HL-60/S4 (cell line): ENCODE measurements around the gene E2F2.
"Not testable (repeated sequence)": the region's sequence is repeated elsewhere in the genome, so short reads cannot be mapped to it uniquely, and the experiment has no call there.

ENCODE experiments used
- in situ Hi-C: fragments of 300-500 bp; cut with MboI; formaldehyde crosslinking; loops from 2 replicates; pipeline ENCODE4 v1.14.3; 2022; ENCODE audit warnings: low sequenced_read_pairs

The E2F2 gene

DNA sequence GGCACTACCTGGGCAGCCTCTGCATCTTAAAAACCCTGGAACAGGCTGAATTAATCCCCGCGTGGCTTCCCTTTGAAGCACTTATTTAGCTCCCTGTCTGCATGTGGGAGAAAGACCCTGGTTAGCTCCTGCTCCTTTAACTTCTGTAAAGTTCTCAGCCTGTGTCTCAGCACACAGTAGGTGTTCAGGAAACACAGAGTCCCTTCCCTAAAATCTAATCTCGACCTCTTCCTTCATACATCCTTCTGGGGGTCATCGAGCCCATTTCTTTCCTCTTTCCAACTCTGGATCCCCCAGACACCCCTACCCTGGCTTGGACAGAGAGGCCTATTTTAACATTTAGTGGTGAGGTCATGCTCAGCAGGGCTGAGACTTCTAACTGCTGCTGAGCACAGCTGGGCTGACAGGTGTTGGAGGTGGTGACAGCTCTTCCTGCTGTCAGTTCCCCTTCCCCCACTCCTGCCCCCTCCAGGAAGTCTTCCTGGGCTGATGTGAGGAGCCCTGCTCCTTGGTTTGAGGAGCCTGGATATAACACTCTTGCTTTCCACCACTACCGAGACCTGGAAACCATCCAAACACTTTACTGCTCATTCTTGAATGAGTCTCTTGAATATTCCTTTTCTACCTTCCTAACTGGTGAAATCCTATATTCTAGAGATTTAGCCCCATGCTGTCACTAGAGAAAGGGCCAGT, 5.3 kb downstream of the E2F2 start:
- in situ Hi-C loops = no loop called here

DNA sequence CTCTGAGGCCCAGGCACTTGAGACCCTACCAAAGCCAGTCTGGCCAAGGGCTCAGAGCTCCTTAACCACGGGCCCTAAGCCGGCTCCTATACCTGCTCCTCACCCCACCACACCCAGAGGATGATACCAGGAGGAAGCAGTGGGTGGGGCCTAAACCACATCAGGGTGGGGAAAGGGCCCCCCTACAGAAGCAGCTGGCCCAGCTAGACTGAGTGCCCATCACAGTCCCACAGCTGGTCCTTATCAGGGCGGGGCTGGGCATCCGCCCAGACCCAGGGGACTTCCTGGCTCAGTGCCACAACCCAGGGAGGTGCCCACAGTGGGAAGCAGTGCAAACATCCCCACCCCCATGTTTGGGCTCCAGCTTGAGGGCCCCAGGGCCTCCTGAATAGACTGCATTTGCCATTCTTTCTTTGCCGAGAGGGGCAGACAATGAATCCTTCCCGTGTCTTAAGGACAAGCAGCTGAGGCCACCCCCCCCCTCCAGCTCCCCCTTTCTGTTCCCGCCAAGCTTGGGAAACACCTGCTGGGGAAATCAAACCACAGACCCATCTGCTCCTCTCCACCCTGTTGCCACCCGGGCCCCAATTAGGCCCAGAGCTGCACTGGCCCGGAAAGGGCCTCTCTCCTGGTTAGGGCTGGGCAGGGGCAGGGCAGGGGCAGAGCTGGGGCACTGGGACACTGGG, 6.2 kb downstream of the E2F2 start:
- in situ Hi-C loops = no loop called here

DNA sequence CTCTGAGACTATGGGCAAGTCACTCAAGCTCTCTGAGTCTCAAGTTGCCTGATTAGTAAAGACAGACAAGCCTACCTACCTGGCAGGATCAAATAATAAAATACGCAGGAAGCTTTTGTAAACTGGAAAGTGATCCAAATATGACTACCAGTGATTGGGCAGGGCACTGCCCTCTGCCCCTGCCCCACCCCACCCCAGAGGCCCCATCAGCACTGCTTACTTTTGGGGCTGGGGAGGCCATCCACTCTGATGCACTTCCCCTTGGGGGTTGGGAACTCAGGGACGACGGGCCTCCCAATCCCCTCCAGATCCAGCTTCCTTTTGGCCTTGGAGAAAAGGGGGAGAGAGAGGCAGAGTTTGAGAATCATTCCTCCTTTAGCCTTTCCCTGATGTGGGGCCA, 6.9 kb downstream of the E2F2 start:
- in situ Hi-C loops = no loop called here

DNA sequence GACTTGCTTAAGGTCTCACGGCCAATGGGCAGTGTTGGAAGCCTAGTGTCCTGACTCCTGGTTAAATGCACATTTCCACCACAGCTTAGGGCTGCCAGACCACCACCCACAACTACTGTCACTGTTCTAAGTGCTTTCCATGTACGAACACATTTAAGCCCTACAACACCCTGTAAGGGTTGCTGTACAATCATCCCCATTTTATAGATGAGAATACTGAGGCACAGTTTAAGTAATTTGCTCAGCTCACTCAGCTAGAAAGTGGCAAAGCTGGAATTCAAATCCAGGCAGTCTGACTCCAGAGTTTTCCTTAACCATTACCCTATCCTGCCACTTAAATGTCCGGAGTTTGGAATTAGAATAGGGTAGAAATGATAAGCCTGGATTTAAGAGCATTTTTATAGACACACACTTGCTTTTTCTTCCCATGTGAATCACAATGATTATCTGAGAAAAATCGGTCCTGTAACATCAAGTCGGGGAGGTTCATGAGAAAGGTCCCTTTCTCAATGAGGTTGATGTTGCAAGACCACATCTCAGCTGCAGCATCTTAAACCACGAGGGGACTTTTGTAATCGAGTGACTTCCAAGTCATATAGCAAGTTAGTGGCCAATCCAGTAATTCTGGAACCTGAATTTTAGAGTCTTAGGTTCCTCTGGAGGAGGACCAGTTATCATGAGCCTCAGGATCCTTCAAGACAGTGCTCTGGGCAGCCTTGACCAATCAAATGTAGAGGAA, 8.6 kb downstream of the E2F2 start:
- in situ Hi-C loops = no loop called here

DNA sequence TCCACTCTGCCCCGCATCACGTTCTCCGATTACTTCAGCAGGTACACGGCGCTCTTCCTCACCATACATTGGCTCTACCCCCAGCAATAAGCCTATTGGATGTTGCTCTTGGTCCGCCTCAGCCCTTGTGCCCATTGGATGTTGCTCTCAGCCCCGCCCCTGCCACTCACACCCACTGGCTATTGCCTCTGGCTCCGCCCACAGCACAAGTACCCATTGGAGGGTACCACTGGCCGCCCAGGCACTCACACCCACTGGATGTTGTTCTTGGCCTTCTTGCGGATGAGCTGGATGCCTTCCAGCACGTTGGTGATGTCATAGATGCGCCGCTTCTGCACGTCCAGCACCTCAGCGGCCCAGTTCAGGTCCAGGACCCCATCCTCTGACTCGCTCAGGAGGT, 9.4 kb downstream of the E2F2 start:
- in situ Hi-C loops = no loop called here

DNA sequence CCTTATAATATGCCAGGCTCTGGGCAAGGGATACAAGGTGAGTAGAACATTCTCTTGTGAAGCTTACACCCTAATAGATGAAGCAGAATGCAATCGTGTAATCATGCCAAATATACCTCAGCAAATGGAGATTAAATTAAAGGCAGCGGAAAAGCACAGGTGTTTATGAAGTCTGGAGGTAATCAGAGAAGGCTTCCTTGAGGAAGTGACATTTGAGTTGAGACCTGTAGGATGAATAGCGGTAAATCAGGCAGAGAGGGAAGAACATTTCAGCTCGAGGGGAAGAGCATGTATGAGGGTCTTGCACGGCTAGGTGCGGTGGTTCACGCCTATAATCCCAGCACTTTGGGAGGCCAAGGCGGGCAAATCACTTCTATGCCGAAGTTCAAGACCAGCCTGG, 13.5 kb downstream of the E2F2 start:
- in situ Hi-C loops = no loop called here

DNA sequence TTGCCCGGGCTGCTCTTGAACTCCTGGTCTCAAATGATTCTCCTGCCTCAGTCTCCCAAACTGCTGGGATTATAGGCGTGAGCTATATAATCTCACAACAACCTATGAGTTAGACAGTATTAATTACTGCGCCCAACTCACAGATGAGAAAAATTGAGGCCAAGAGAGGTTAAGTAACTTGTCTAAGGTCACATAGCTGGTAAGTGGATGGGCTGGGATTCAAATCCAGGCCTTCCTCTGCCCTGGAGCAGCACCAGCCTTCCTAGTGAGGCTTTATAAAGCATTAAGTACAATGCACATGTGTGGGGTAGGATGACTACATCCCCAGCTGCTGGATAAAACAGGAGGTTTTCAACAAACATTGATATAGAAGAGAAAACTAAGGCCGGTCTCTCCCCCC, 15.1 kb downstream of the E2F2 start:
- in situ Hi-C loops = no loop called here

DNA sequence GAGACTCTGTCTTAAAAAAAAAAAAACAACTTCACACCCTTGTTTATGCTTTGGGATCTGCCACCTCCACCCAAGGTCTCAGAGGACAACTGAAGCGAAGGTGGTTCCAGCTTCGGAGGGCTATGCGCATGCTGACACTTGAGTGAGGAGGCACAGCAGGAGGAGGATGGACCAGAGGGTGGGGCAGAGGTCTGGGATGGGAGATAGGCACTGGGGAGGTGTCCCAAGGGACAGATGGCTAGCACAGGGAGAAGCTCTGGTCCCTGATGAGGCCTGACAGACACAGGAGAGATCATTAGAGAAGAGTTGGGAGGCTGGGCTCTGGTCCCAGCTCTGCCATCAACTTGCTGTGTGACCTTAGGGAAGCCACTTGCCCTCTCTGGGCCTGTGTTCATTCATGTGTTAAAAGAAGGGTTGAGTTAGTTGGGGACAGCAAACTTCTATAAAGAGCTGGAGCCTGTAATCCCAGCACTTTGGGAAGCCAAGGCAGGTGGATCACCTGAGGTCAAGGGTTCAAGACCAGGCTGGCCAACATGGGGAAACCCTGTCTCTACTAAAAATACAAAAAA, 16.8 kb downstream of the E2F2 start:
- in situ Hi-C loops = no loop called here

DNA sequence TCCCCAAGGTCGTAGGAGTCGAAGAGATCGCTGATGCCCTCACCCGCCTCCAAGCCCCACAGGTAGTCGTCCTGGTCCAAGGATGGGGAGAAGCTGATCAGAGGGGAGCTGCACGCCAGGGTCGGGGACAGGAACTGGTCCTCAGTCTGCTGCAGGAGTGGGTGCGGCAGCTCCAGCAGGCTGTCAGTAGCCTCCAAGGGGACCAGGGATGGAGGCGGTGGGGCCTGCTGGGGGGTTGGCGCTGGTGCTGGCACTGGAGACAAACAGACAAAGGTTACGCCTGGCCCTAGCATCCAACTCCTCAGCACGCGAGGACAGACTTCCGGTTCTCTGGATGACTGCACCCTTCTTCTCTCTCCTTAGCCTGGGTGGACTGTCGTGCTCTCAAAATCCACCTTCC, 21.1 kb downstream of the E2F2 start:
- in situ Hi-C loops = no loop called here

DNA sequence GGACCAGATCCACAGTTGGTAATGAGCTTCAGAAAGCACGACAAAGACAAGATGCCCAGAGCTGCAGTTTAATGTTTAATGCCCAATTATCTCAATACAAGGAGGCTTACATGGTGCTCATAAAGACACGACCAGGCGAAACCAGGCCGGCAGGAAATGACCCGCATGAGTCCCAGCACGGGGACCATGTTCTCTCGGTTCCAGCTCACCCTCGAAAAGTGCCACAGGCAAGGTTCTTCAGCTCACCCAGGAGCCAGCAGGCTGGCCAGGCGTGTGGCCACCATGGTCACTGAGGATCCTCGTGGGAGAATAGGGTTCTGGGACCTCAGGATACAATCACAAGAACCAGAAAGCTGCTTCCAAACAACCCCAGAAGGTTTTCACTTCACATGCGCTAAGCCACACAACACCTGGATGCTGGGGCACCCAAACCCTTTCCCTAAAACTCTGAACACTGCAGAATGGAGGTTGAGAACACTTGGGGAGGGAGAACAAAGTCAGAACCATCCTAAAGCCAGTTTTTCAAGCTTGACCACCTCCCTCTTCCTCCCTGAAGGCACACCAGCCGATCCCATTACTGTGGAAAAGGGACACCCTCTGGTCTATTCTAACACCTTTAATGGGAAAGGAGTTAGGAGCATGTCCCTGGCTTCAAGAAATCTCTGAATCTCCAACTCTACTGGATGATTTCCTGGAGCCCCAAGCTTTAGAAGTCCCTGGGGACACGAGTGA, 24.5 kb downstream of the E2F2 start:
- in situ Hi-C loops = no loop called here

DNA sequence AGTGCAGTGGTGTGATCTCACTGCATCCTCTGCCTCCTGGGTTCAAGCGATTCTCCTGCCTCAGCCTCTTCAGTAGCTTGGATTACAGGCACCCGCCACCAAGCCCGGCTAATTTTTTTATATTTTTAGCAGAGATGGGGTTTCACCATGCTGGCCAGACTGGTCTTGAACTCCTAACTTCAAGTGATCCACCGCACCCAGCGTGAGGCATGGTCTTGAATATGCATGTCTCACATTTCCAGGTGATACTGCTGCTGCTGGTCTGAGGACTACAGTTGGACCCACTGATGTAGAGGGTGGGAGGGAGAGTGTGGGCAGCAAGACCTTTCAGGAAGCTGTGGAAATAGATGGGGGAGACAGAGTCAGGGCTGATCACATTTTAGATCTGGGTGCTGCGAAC, 25.2 kb downstream of the E2F2 start:
- in situ Hi-C loops = no loop called here

DNA sequence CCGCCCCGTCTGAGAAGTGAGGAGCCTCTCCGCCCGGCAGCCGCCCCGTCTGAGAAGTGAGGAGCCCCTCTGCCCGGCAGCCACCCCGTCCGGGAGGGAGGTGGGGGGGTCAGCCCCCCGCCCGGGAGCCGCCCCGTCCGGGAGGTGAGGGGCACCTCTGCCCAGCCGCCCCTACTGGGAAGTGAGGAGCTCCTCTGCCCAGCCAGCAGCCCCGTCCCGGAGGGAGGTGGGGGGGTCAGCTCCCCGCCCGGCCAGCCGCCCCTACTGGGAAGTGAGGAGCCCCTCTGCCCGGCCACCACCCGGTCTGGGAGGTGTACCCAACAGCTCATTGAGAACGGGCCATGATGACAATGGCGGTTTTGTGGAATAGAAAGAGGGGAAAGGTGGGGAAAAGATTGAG, 26.9 kb downstream of the E2F2 start:
- in situ Hi-C loops = not testable (repeated sequence)

DNA sequence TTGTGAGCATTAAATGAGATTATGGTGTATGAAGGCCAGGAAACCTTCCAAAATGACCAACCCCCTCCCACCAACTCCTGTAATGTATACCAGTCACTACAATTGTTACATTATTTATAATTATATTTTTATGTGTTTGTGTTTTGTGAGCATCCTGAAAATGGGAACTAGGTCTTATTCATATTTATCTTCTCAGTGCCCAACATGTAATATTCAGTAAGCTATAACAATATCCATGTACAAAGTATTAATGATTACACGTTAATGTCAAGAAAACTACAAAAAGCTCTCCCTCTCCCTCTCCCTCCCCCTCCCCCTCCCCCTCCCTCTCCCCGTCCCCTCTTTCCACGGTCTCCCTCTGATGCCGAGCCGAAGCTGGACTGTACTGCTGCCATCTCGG, 28.1 kb downstream of the E2F2 start:
- in situ Hi-C loops = no loop called here

DNA sequence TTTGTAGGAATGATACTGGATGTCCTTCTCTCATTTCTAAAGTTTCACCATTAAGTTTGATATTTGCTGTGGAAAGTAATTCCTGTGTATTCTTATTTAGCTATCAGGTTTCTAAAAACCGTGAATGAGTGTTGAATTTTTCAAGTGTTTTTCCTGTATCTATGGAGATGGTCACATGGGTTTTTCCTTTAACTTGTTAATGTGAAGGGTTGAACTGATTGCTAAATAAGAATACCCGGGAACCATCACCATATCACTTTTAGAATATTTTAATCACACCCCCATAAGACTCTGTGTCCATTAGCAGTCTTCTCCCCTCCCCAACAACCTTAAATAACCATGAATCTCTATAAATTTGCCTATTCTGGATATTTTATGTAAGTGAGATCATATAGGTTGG, 30.6 kb downstream of the E2F2 start:
- in situ Hi-C loops = no loop called here

DNA sequence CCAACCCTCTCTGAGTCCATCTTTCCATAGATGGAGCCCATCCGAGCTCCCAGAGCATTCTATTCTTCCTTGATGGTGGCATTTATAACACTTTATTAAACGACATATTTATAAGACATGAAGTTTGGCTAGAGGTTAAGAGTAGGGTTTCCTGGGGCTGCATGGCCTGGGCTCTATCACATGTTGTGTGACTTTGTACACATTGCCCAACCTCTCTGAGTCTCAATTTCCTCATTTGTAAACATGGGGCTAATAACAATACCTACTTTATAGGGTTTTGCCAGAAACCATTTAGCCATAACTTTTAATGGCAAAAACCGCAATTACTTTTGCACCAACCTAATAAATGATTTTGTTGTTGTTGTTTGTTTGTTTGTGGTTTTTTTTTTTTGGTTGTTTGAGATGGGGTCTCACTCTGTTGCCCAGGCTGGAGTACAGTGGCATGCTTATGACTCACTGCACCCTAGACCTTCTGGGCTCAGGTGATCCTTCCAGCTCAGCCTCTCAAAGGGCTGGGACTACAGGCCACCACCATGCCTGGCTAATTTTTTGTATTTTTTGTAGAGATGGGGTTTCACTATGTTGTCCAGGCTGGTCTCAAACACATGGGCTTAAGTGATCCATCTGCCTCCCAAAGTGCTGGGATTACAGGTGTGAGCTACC, 33.1 kb downstream of the E2F2 start:
- in situ Hi-C loops = loop anchor here (5.0 kb wide), 1 partner anchor 44 kb away; no protein-coding TSS in a partner anchor

DNA sequence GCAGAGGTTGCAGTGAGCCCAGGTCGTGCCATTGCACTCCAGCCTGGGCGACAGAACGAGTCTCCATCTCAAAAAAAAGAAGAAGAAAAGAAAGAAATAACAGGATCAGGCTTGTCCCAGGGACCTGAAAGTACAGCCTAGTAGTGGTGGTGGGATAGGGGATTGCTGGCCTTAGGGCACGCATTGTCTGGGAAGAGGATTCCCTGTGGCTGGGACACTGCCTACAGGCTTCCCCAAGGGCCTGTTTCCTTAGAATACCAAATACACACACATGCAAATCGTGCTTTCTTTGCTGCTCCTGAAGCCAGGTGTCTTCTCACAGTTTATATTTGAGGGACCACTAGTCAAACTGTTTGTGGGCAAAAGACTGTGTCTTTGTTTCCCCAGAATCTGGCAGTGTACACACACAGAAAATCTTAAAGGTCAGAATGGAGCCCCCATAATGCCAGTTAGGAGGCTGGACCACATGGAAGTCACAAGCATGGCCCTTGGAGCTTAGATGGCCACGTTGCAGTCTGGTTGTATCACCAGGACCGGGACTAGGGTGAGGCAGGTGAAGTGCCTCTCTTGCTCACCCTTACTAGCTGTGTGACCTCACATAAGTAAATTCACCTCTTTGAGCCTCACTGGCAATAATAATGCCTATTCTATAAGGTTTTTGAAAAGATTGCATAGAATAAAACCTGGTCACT, 34.4 kb downstream of the E2F2 start:
- in situ Hi-C loops = loop anchor here (5.0 kb wide), 1 partner anchor 46 kb away; no protein-coding TSS in a partner anchor

DNA sequence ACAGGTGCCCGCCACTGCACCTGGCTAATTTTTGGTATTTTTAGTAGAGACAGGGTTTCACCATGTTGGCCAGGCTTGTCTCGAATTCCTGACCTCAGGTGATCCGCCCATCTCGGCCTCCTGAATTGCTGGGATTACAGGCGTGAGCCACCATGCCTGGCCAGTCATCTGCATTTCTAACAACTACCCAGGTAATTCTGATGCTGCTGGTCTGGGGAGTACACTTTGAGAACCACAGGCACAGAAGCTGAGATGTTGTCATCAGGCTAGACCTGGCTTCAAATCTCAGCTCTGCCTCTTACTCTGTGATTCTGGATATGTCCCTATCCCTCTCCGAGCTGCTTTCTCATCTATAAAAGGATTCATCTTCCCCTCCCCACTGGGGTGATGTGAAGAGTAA, 36.2 kb downstream of the E2F2 start:
- in situ Hi-C loops = loop anchor here (5.0 kb wide), 1 partner anchor 47 kb away; no protein-coding TSS in a partner anchor

DNA sequence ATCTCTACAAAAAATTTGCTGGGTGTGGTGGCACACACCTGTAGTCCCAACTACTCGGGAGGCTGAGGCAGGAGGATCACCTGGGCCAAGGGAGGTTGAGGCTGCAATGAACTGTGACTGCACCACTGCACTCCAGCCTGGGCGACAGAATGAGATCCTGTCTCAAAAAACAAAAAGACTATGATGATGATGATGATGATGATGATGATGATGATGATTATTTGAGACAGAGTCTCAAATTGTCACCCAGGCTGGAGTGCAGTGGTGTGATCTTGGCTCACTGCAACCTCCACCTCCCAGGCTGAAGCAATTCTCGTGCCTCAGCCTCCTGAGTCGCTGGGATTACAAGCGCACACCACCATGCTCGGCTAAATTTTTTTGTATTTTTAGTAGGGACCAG, 38.3 kb downstream of the E2F2 start:
- in situ Hi-C loops = not testable (repeated sequence)

DNA sequence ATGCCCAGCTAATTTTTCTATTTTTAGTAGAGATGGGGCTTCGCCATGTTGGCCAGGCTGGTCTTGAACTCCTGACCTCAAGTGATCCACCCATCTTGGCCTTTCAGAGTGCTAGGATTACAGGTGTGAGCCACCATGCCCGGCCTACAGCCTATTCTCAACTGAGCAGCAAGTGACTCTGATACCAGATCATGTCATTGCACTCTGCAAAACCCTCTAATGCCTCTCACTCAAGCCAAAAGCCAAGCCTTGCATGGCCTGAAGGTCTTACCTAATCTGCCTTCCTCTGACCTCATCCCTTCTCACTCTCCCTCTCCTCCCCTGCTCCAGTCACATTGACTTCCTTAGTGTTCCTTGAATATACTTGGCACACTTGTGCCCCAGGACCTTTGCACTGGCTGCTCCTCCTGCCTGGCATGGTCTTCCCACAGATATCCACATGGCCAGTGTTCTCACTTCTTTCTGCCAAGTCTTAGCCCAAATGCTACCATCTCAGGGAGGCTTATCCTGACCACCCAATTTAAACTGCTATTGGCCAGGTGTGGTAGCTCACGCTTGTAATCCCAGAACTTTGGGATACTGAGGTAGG, 38.8 kb downstream of the E2F2 start:
- in situ Hi-C loops = no loop called here
